GM19372 (cell line): ENCODE data around the gene COL6A1.

Source experiments
- ATAC-seq: cut with Tn5 transposase; IDR thresholded peaks from one replicate; pipeline ENCODE4 v1.9.1; 2021; ENCODE audit warnings: mild to moderate bottlenecking, low read depth, moderate library complexity; ENCODE audit not compliant: unreplicated experiment

COL6A1 gene, protein sequence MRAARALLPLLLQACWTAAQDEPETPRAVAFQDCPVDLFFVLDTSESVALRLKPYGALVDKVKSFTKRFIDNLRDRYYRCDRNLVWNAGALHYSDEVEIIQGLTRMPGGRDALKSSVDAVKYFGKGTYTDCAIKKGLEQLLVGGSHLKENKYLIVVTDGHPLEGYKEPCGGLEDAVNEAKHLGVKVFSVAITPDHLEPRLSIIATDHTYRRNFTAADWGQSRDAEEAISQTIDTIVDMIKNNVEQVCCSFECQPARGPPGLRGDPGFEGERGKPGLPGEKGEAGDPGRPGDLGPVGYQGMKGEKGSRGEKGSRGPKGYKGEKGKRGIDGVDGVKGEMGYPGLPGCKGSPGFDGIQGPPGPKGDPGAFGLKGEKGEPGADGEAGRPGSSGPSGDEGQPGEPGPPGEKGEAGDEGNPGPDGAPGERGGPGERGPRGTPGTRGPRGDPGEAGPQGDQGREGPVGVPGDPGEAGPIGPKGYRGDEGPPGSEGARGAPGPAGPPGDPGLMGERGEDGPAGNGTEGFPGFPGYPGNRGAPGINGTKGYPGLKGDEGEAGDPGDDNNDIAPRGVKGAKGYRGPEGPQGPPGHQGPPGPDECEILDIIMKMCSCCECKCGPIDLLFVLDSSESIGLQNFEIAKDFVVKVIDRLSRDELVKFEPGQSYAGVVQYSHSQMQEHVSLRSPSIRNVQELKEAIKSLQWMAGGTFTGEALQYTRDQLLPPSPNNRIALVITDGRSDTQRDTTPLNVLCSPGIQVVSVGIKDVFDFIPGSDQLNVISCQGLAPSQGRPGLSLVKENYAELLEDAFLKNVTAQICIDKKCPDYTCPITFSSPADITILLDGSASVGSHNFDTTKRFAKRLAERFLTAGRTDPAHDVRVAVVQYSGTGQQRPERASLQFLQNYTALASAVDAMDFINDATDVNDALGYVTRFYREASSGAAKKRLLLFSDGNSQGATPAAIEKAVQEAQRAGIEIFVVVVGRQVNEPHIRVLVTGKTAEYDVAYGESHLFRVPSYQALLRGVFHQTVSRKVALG

DNA sequence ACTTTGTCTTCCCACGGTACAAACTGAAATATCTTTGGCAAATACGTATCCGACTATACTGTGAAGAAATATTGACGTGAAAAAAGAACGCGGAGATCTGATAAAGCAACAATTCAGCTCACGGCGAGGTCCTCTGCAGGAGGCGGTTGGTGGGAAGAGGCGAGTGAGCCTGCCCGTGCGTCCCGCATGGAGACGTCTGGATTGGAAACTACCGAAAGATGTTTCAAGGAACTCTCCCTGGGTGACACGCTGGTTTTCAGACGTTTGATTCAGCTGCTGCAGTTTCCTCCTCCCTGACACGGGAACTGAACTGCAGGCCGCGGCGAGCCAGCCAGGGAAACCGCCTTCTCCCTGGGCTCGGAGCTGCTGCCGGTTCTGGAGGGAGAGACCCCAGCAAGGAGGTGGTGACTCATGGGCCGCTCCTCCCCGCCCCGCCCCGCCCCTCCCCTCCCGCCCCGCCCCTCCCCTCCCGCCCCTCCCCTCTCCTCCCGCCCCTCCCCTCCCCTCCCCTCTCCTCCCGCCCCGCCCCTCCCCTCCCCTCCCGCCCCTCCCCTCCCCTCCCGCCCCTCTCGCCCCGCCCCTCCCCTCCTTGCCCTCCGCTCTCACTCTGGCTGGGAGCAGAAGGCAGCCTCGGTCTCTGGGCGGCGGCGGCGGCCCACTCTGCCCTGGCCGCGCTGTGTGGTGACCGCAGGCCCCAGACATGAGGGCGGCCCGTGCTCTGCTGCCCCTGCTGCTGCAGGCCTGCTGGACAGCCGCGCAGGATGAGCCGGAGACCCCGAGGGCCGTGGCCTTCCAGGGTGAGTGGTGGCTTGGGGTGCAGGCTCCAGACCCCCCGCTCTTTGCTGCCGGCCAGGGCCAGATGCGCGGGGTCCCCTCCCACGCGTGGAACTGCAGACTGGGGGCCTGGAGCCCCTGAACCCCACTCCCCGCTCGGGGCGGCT lies at the start of gene COL6A1:
Gene COL6A1, plus strand, starts transcription at position 620 of the 941 bp plus-strand sequence. Its CDS starts 81 bp downstream, at position 701.
- ATAC-seq: no peak

DNA sequence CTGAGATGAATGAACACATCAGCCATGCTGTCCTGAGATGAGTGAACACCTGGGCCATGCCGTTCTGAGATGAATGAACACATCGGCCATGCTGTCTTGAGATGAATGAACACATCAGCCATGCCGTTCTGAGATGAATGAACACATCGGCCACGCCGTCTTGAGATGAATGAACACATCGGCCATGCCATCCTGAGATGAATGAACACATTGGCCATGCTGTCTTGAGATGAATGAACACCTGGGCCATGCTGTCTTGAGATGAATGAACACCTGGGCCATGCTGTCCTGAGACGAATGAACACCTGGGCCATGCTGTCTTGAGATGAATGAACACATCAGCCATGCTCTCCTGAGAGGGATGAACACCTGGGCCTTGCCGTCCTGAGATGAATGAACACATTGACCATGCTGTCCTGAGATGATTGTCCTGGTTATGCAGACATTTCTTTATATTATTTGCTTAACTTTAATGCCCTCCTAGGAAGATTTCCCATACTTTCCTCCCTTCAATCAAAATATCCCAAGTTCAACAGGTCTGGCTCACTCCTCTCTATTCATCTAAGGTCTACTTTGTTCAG lies 48.6 kb upstream of the COL6A1 start:
- no peak for ATAC-seq

DNA sequence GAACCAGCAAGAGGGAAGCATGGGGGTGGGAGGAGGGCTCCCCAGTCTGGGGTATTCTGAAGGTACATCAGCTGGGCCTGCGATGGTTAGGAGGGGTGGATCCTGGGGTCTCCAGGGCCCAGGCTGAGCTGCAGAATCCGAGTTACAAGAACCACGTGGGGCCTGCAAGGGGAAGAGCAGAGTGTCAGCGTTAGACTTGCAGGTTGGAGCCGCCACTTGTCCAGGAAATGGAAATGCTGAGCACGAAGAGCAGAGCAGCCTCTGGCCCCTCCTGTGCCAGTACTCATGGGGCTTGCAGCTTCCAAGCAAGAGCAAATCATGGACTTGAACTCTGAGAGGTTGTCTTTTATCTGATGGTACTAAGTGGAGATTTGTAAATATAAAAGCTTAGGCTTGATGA lies 47.5 kb upstream of the COL6A1 start:
- no peak for ATAC-seq

DNA sequence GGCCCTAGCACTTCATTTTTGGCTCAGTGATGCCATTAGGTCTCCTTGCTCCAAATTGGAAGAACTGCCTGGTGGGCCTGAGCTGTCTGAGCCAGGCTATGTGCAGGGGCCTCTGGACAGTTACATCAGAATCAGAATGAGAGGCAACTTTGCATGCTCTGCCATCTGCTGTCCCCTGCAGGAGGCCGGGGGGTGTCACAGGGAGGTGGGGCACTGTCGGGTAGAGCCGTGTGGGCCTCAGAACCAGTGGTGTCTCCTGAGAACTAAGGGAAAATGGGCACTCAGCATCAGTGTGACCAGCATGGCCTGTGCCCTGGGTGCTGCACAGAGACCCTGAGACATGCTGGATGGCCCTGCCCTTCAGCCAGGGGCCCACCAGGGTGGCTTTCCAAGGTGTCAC lies 47.0 kb upstream of the COL6A1 start:
- no peak for ATAC-seq

DNA sequence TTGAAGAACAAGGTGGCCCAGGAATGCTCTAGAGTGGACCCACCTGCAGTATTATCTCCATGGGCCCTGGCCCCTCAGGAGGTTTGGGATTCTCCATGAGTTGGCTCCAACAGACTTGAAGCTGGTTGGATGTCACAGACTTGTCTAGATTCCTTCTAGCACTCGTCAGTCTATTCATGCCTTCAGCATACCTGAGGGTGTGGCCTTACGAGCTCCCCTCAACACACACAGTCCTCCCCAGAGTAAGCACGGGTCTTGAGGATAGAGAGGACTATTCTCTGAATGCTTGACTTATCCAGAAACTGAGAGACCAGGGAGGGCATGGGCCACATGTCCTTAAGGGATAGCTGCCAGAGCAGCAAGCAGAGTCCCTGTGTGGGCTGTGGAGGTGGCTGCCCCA lies 45.9 kb upstream of the COL6A1 start:
- ATAC-seq: no peak

DNA sequence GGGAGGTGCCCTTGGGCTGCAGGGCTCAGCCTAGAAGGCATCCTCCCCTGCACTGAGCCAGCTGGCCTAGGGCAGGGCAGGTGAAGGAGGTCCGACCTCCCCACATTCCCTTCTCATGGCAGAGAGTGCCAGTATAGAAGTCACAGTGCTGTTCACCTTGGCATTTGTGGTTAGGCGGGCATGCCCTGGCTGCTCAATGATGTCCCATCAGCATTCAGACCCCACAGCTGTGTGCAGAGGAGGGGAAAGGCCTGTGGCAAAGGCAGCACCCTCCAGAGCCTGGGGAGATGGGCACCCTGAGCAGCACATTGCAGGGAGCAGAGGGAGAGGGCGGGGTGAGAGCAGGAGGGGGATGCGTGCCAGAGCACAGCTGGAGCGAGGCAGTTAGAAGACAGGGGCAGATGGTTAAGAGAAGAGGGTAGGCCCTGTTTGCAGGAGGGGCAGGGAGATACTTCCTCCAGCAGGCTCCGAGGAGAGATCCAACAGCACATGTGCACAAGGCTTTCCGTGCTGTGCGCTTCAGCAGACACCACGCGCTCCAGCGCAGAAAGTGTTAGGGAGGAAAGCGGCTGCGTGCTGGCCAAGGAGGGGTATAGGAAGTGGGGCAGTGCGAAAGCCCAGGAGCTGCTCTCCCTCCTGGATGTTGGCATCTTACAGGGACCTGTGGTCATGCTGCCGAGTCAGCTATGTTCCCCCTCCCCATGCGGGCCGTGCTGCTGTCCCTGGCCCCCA lies 43.7 kb upstream of the COL6A1 start:
- ATAC-seq: no peak

DNA sequence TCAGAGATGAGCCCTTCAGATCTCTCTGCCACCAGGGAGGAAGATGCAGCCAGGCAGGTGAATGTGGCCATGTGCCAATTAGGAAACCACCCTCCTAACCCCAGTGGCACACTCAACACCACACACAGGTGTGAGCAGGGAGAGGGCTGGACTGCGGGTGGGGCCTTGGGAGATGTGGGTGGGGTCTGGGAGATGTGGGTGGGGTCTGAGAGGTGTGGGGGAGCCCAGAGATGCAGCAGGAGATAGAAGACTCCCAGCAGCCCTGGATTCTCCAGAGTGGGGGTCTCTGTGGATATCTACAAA lies 43.2 kb upstream of the COL6A1 start:
- ATAC-seq: no peak

DNA sequence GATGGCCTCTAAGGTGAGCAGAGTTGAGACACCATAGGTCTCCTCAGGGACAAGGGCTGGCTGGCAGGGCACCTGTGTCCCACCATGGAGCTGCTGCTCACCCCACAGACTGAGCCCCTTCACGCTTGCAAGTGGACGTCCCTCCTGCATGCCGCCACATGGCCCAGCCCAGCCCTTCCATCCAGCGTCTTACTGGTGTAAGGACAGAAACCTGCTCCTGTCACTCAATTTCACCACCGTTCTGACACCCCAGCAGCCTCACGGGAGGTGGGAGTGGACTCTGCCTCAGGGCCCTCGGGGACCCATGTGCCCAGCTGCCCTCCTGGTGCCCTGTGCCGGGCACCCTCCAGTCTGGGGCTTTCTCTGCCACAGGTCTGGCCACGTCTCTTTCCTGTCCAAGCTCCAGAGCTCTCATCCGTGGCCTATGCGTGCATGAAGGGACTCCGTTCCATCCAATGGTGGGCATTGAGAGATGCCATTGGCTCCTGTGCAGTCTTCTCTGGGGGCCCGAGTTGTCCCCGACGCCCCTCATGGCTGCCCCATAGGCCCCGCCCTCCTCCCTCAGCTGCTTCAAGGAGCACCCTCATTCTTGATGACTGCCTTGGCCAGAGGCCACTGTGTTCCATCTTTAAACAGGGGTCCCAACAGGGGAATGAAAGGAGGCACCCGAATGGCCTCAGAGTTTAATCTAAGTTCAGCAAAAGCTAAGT lies 42.6 kb upstream of the COL6A1 start:
- ATAC-seq: no peak

DNA sequence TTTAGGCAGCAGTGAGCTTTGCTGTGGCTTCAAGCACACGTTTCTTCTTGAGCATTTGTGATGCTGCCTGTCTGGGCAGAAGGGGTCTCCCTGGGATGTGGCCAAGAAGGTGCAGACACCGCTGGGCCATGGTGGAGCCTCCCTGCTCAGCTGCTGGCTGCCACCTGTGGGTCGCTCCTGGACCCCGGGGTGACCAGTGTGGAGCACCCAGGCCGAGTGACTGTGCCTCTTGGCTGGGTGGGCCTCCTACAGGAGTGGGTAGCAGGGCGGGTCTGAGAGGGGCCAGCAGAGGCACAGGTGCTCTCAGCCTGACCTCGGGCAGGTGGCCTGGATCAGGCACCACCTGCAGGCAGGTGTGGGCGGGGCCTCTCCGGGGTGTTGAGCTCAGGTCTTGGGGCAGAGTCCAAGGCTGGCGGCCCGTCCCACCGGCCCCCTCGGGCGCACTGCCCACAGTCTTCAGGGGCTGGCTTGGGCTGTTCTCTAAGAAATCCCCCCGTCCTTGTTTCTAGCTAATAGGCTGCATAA lies 42.0 kb upstream of the COL6A1 start:
- no peak for ATAC-seq

DNA sequence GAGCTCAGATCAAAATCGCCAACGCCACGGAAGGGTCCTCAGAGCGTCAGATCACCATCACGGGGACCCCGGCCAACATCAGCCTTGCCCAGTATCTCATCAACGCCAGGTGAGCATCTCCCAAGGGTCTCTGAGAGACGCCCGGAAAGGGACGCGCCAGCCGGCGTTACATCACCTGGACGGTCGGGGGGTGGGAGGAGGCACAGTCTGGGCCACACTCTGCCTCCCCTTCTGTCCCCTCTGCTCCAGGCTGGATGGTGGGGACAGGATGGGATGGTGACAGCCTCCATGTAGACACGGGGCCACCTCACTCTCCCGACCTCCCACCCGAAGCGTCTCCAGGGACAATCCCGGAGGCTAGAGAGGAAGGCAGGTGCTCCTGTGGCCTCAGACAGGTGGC lies 41.5 kb upstream of the COL6A1 start:
- ATAC-seq: no peak

DNA sequence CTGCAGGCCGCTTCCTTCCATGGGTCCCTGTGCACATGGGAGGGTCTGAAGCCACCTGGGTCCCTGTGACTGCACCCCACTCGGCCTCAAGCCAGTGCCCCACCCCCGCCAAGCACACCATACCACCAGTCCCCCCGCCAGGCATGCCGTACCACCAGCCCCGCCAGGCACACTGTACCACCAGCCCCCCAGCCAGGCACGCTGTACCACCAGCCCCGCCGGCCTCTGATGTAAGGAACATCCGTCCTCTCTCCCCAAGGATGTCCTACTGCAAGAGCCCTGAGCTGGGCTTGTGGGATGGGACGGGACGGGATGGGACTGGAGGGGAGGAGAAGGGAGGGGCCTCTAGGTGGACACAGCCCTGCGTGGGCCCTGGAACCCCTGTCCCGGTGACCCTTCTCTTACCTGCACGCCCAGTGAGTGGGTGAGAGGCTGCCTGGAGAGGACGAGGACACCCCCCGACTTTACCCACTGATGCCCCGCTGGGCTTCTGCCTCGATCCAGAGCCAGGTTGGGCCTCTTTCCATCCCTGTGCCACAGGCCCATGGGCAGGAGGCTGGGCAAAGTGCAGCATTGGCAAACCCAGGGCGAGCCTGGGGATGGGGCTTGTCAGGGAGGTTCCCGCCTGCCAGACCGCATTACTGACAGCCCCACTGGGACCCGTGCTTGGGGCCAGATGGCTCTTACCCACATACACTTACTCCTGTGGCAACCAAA lies 40.8 kb upstream of the COL6A1 start:
- no peak for ATAC-seq

DNA sequence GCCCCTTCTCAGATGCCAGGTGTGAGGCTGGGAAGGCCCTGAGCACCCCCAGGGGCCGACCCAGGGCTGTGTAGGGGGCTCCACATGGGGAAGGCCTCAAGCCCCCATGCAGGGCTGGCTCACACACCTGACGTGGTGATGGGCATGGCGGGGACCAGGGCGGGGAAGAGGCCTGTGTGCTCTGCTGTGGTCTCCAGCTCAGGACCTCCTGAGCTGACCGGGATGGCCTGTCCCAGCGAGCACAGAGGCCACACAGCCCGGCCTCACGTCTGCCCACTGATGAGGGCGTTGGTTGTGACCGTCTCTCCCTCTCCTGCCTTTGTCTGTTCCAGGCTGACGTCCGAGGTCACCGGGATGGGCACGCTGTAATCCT lies 40.2 kb upstream of the COL6A1 start:
- ATAC-seq: no peak

DNA sequence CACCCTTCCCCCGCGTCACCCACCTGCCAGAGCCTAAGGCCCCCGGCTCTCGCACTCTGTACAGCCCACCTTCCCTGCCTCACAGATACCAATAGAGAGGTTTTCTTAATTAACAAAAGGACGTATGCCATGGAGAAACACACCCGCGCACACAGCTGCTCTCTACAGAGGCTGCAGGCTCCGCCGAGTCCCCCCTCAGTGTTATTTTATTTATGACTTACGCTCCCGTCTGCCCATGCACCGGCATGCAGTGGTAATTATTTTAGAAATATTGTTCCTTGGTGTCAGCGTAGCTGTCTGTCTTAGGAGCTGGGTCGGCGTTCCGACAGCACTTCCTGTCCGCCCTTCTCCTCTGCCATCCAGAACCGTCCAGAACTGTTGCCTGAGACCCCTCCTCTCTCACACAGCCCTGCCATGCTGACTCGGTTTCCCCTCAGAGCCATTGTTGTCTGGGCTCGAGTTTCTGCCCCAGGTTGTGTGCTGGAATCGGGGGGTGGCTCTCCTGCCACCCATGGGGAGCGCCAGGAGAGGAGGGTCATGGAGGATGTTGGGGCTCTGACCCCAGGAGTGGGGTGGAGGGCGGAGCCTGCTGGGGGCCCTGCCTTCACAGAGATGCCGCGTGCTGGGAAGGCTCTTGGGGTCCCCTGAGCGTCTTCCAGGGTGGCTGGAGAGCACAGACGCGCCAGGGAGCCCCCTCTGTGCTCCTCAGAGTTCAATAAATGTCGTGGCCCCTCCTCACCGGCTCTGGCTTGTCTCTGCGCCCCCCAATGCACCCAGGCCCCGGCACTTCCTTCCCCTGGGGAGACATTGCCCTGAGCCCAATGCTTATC lies 39.6 kb upstream of the COL6A1 start:
- ATAC-seq: no peak

DNA sequence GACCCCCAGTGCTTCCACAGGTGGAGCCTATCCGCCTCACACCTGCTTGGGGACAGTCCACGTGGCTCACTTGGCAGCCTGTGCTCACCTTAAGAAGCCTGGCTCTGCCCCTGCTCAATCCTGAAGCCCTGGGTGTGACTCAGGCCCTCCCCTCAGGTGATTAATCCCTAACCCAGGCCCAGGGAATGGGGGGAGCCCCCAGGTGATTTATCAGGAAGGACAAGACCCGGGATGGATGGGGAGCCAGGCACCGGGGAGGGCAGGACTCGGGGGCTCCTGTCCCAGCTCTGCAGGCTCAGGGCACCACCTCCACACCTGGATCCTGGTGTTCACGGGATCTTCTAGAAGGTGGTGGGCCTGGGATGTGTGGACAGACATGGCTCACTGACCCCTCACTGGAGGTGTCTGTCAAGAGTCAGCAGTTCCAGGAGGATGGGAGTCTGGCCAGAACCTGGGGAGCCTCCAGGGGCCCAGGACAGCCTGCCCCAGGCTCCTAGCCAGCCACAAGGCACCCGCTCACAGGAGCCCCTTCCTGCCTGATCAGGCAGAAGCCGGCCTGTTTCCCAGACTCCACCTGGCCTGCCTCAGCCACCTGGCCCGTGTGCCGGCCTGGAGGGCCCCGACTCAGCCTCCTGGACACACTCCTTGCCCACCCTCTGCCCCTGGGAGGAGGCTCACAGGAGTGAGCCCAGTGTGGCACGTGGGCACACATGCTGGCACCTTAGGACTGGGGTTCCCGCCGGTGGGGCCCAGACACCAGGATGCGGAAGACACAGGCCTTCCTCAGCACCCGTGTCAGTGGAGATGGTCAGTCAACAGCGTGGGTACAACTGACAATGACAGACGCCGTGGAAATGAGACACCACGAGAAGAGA lies 38.6 kb upstream of the COL6A1 start:
- no peak for ATAC-seq

DNA sequence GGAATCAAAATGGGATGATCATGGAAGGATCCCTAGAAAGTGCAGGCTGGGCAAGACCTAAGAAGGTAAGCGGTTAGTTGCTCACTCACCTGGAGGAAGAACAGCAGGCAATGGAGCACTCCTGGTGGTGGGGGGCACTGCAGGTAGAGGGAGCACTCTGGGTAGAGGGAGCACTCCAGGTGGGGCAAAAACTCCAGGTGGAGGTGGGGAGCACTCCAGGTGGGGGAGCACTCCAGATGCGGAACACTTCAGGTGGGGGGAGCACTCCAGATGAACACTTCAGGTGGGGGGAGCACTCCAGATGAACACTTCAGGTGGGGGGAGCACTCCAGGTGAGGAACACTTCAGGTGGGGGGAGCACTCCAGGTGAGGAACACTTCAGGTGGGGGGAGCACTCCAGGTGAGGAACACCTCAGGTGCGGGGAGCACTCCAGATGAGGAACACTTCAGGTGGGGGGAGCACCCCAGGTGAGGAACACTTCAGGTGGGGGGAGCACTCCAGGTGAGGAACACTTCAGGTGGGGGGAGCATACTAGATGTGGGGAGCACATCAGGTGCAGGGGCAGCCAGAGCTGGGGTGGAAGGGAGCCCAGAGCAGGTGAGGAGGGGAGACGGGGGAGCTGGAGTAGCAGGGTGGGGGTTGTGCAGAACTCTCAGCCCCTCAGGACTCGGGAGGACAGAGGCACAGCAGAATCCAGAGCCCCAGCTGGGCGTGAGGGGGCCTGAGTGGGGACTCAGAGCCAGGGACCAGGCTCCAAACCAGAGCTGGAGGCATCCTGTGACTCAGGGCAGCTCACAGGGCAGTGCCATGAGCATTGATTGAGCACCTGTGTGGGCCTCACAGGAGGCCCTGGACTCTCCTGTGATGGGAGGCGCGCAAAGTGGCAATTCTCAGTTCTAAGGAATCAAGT lies 37.7 kb upstream of the COL6A1 start:
- no peak for ATAC-seq
